HUES48 (cell line): ENCODE data around the gene TEX54.

ENCODE experiments used
- H3K27ac ChIP-seq: one replicate; pipeline ENCODE4 v1.7.0; 2013; ENCODE audit warnings: low read depth, low read length, inconsistent platforms
- H3K27me3 ChIP-seq: 2 replicates; pipeline ENCODE4 v1.6.1; 2013; ENCODE audit warnings: mild to moderate bottlenecking, low read length; ENCODE audit not compliant: control insufficient read depth, insufficient read depth
- H3K36me3 ChIP-seq: 2 replicates; pipeline ENCODE4 v1.6.1; 2013; ENCODE audit warnings: low read length; ENCODE audit not compliant: control insufficient read depth, insufficient read depth
- H3K4me1 ChIP-seq: 2 replicates; pipeline ENCODE4 v1.6.1; 2013; ENCODE audit warnings: mild to moderate bottlenecking, low read length; ENCODE audit not compliant: control insufficient read depth, insufficient read depth
- H3K4me3 ChIP-seq: 2 replicates; pipeline ENCODE4 v1.5.1; 2013; ENCODE audit warnings: mild to moderate bottlenecking, low read depth, low read length
- H3K9ac ChIP-seq: 2 replicates; pipeline ENCODE4 v1.6.1; 2013; ENCODE audit warnings: mild to moderate bottlenecking, low read depth, low read length, moderate library complexity
- H3K9me3 ChIP-seq: 2 replicates; pipeline ENCODE4 v1.6.1; 2013; ENCODE audit warnings: low read length; ENCODE audit not compliant: control insufficient read depth, insufficient read depth

The TEX54 gene

GRCh38 chr11:62832336-62833234 is at the start of gene TEX54:
Gene TEX54, minus strand, starts transcription at chr11:62832841.
- Histone ChIP-seq H3K36me3 (peaks cover 59% of the 10 kb centered on the region), H3K9me3 (no peaks in the 10 kb centered on the region), H3K4me1 (peaks cover 3% of the 10 kb centered on the region; the same call in 1 of the 2 replicates), H3K27ac (peak within 1 kb of the TSS; percentile 94), H3K4me3 (peak within 1 kb of the TSS; percentile 87), H3K9ac (peak within 1 kb of the TSS; percentile 92), H3K27me3 (no peaks in the 10 kb centered on the region)

GRCh38 chr11:62882431-62882749 is 49.7 kb upstream of the TEX54 start:
- H3K9ac ChIP-seq, result peak overlapping the region; percentile 98
- H3K36me3 ChIP-seq, result peaks cover 79% of the 10 kb centered on the region
- peak overlapping the region; percentile 99 for H3K27ac ChIP-seq
- H3K4me1 ChIP-seq, result peaks cover 22% of the 10 kb centered on the region
- peak overlapping the region; percentile 75 for H3K4me3 ChIP-seq
- no peaks in the 10 kb centered on the region for H3K27me3 ChIP-seq
- no peaks in the 10 kb centered on the region for H3K9me3 ChIP-seq

- Histone ChIP-seq H3K27me3 (no peaks in the 10 kb centered on the region), H3K9ac (peak overlapping the region; percentile 98), H3K4me3 (peak overlapping the region; percentile 75), H3K27ac (peak overlapping the region; percentile 99), H3K36me3 (peaks cover 79% of the 10 kb centered on the region), H3K4me1 (peaks cover 22% of the 10 kb centered on the region), H3K9me3 (no peaks in the 10 kb centered on the region)
These were observed 49.2 kb upstream of the TEX54 start for GRCh38 chr11:62881579-62882430.

GRCh38 chr11:62880803-62881578 is 48.4 kb upstream of the TEX54 start, which contains the start of gene SLC3A2:
Gene SLC3A2, plus strand, starts transcription at chr11:62880896. Its CDS starts 128 bp downstream, at chr11:62881024.
- H3K9me3 ChIP-seq, result no peaks in the 10 kb centered on the region
- H3K9ac ChIP-seq, result peak within 1 kb of the TSS; percentile 98
- peak within 1 kb of the TSS; percentile 75 for H3K4me3 ChIP-seq
- H3K36me3 ChIP-seq, result peaks cover 79% of the 10 kb centered on the region
- peaks cover 22% of the 10 kb centered on the region for H3K4me1 ChIP-seq
- peak within 1 kb of the TSS; percentile 99 for H3K27ac ChIP-seq
- H3K27me3 ChIP-seq, result no peaks in the 10 kb centered on the region

DNA sequence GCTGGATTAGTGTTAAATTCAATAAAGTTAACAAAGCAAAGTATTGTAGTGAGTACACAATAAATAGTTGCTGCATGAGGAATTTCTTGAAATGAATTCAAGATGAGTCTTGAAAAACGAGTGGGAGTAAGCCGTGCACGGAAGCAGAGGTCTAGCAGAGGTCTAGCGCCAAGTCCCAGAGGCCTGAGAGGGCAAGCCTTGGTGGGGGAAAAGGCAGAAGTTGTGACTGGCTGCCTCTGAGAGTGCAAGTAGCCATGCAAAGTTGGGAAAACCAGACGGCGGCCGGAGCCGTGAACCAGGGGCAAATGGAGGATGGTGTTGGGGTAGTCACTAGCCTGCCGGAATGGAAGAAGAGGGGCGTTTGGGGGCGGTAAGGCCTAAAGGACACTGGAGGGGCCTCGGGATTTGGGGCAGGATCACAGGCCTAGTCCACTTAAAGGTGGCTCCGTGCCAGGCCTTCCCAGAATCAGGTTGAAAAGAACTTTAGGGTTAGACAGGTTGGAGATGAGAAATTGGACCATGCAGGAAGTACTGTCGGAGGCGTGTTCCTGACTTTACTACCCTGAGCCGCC is 47.7 kb upstream of the TEX54 start:
- Histone ChIP-seq H3K27ac (peak overlapping the region; percentile 99), H3K4me3 (peak overlapping the region; percentile 75), H3K4me1 (peaks cover 22% of the 10 kb centered on the region), H3K9me3 (no peaks in the 10 kb centered on the region), H3K9ac (peak overlapping the region; percentile 13; the same call in 1 of the 2 replicates), H3K36me3 (peaks cover 77% of the 10 kb centered on the region), H3K27me3 (no peaks in the 10 kb centered on the region)

DNA sequence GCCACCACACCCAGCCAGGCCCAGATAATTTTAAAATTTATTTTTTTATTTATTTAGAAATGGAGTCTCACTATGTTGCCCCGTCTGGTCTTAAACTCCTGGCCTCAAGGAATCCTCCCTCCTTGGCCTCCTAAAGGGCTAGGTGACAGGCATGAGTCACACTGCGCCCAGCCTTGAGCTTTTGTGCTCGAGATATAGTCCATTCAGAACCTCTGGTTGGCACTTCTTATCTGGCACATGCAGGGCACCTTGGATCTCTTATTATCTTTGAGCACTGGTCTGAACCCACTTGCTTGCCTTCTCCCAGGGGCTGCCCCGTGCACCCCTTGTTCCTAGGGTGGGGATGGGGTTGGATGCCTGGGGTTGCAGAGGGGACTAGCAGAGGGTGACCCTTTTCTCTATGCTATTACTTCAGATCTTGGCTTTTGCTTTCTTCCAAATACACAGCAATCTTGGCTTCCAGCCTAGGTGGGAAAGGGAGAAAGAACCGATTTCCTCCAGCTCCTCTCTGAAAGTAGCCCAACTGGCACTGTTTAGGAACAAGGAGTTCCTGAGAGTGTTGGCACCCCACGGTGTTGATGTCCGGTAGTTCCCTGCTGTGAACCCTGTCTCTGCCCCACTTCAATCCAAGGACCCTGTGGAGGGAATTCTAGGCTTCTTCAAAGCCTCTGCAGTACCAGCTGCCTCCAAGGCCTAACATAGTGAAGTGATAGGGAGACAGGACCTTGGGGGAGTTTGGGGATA is 46.8 kb upstream of the TEX54 start:
- no peak overlapping the region for H3K9ac ChIP-seq
- peak overlapping the region; percentile 99 for H3K27ac ChIP-seq
- no peaks in the 10 kb centered on the region for H3K27me3 ChIP-seq
- H3K4me1 ChIP-seq, result peaks cover 22% of the 10 kb centered on the region
- no peaks in the 10 kb centered on the region for H3K9me3 ChIP-seq
- H3K4me3 ChIP-seq, result peak overlapping the region; percentile 7; the same call in 1 of the 2 replicates
- H3K36me3 ChIP-seq, result peaks cover 77% of the 10 kb centered on the region

- H3K9ac ChIP-seq, result no peak overlapping the region
- H3K27ac ChIP-seq, result no peak overlapping the region
- H3K27me3 ChIP-seq, result no peaks in the 10 kb centered on the region
- H3K9me3 ChIP-seq, result no peaks in the 10 kb centered on the region
- H3K36me3 ChIP-seq, result peaks cover 76% of the 10 kb centered on the region
- no peak overlapping the region for H3K4me3 ChIP-seq
- peaks cover 14% of the 10 kb centered on the region for H3K4me1 ChIP-seq
These were observed 44.1 kb upstream of the TEX54 start for GRCh38 chr11:62876712-62877111.

GRCh38 chr11:62875698-62876478 is 43.2 kb upstream of the TEX54 start:
- Histone ChIP-seq H3K36me3 (peaks cover 83% of the 10 kb centered on the region), H3K9ac (no peak overlapping the region), H3K9me3 (no peaks in the 10 kb centered on the region), H3K27me3 (no peaks in the 10 kb centered on the region), H3K4me3 (no peak overlapping the region), H3K27ac (no peak overlapping the region), H3K4me1 (peaks cover 14% of the 10 kb centered on the region)

DNA sequence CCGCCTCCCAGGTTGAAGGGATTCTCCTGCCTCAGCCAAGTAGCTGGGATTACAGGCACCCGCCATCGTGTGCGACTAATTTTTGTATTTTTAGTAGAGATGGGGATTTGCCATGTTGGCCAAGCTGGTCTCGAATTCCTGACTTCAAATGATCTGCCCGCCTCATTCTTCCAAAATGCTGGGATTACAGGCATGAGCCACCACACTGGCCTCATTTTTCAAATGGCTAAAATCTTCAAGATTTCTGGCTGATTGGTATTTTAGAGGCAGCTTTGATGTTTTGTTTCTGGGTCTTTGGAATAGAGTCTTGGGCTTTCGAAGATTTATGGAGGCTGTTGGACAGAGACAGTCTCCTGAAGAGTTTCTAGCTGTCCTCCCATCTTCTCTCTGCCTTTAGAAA is 42.2 kb upstream of the TEX54 start:
- Histone ChIP-seq H3K9me3 (no peaks in the 10 kb centered on the region), H3K4me3 (no peak overlapping the region), H3K27me3 (no peaks in the 10 kb centered on the region), H3K9ac (no peak overlapping the region), H3K36me3 (peaks cover 87% of the 10 kb centered on the region), H3K4me1 (peaks cover 7% of the 10 kb centered on the region), H3K27ac (no peak overlapping the region)
